COR-L47 (cell line): ENCODE results near the gene LRRC47.

Source experiments
- DNase-seq: peaks from one replicate; lab custom pipeline; 2025; lab: John Stamatoyannopoulos, UW

Gene LRRC47

GRCh38 chr1:3732434-3733093 lies 63.7 kb downstream of the LRRC47 start:
- DNase-seq: no peak

DNA sequence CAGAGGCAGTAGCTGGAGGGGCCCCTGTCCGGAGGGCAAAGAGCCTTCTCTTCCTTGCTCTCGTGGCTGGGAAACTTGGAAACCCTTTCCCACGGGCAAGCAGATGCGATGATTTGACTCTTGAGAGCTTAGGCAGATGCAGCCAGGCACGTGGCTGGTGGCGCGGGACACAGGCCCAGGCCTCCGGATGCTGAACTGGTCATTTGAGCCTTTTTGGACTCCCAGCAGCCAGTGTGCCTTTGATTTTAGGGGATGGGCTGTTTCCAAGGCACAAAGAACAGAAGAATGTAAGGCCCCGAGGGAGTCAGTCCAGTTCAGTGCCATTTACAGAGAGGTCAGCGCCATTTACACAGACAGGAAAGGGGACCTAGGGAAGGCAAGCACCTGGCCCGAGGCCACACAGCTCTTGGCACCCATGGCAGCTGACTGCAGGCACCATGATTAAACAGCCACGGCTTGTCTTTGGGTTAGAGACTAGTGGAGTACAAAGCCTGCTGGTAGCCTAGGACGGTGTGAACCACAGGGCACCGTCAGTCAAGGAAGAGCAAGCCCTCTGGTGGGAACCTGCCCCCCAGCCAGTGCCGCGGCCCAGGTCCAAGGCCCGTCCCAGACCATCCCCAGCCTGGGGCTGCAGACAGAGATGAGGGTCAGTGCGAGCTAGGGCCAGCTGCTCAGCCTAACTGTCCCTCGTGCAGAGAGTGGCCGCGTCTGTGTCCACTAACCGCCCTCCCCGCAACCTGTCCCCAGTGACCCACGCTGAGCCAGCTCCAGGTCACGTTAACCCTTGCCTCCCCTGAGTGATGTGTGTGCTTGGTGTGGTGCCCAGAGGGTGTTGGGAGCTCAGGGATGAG lies 64.5 kb downstream of the LRRC47 start:
- no peak for DNase-seq

DNA sequence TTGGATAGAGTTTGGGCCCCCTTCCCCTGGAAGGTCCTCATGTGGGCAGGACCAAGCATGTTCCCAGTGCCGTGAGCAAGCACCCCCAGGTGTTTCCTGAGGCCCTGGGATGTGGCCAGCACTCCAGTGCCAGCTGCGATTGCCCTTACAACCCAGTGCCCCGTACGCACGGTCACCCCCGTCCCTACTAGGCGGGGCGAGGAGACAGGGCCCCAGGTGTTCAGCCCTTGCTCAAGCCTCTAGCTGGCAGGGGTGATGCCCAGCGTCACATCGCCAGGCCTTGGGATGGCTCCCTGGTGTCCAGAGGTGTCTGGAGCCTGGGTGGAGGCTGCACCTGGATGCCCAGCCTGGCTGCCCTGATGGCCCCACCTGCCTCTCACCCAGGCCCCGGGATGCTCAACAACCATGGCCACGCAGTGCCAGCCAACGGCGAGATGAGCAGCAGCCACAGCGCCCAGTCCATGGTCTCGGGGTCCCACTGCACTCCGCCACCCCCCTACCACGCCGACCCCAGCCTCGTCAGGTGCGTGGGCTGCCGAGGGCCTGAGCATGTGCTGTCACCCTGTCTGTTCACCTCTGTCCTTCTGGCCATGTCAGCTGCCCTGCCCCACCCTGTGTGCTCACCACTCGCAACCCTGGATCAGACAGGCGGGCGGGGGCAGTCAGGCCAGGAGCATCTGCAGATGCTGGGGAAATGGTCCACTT lies 65.6 kb downstream of the LRRC47 start:
- no peak for DNase-seq

GRCh38 chr1:3729594-3730542 lies 66.4 kb downstream of the LRRC47 start:
- DNase-seq: no peak
